GM12801 (cell line): ENCODE results near the gene COL5A1.

ENCODE experiments used
- CTCF ChIP-seq: IDR thresholded peaks from one replicate; pipeline ENCODE4 v1.5.1; 2011; ENCODE audit warnings: control low read depth; ENCODE audit not compliant: insufficient read length; ENCODE audit errors: extremely low read depth

COL5A1 gene

GRCh38 chr9:134751622-134752021 is 110.0 kb downstream of the COL5A1 start:
- no peak for TF ChIP-seq CTCF

GRCh38 chr9:134752471-134753168 is 111.0 kb downstream of the COL5A1 start:
- TF ChIP-seq CTCF: no peak

- TF ChIP-seq CTCF: no peak
Observed at GRCh38 chr9:134753191-134753590, 111.6 kb downstream of the COL5A1 start.

GRCh38 chr9:134755221-134755907 is 113.8 kb downstream of the COL5A1 start:
- no peak for TF ChIP-seq CTCF

DNA sequence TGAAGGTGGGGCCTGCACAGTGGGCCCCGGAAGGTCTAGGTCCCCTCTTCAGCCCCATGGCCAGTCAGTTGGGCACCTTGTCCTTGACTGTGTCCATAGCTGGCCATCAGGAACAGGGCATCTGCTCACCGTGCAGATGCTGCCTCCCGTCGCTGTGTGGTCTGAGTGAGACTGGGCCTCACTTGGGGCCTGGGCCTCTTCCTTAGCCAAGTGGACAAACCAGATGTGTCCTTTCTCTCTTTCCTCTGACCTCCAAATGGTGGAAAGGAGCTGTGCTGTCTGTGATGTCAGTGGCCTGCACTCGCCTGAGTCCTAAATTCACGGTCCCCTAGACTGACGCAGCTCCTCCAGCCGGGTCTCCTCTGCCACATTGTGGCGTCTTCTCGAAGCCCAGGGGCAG is 114.5 kb downstream of the COL5A1 start:
- no peak for TF ChIP-seq CTCF

DNA sequence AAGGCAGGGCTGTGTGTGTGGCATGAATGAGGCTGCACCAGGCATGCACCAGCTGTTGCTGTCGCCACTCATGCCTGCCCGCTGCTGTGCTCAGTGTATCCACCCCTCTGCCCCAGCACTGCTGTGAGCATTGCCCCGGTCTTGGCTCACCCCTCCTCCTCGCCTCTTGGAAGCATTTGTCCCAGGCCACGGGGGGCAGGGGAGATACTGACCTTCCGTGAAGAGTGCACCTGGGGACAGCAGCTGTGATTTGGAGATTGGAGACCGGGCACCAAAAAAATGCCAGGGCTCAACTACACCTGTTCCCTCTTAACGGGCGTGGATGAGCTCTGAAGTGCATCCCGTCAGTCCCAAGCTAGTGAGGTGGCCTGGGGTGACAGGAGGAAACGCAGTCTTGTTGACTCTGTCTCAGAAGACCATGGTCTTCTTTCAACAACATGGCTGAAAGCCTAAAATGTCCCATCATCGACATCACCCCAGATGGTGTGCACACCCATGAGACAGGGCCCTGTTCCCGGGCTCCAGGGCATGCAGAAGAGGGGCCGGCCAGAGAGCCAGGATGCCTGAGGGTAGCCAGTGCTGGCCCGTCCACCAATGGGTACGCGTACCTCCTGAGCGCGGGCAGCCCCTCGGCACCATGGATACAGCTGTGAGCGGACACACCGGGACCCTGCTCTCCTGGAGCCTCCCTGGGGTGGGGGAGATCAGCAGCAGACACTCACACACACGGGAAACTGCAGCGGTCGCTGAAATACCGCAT is 115.8 kb downstream of the COL5A1 start:
- no peak for TF ChIP-seq CTCF

GRCh38 chr9:134758949-134759607 is 117.5 kb downstream of the COL5A1 start:
- TF ChIP-seq CTCF: no peak
